ENCODE data around the gene MYL10. TPM values are rescaled to one million over a fixed set of nuclear protein-coding genes. Genes with fewer than 3 reads are reported as not detected.

The MYL10 gene
- total and polyA plus RNA-seq, 2 of the 8 experiments (the other 6 are each of a cell fraction or from before 2014, with no cell fraction given): 0.18 TPM; not detected in 1

DNA sequence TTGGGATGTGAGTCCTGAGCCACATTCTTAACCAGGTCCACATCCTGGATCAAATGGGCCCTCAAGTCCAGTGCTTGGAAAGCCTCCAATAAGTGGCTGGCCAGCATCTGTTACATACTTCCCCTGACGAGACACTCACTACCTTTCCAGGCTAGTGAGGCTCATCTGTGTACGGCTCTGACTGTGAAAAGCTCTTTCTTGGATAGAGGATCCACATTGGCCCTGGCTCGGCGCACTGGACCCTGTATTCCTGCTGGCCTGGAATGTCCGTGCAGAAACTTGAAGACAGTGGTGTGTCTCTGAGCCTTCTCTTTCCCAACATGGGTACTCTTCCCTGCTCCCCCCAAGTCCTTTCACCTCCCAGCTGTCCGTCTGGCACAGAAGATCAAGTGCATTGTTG, 35.5 kb downstream of the MYL10 start:
- H3K36me3 ChIP-seq (ENCODE audit: control insufficient read depth in 2 of 4, insufficient read depth in 4 of 4, low read length in 3 of 4): no peaks in the 10 kb centered on the region
- H3K23me2 ChIP-seq (ENCODE audit: low read depth, low read length): peaks cover 5% of the 10 kb centered on the region; the same call in 1 of the 2 replicates
- no peak overlapping the region for H3K27ac ChIP-seq (ENCODE audit: low read depth, low read length)
- TF ChIP-seq CTBP2 (IDR thresholded peaks at IDR 0.05; ENCODE audit: borderline replicate concordance, insufficient read depth, insufficient read length, low read length) (no peak), POLR2A (IDR thresholded peaks at IDR 0.05; ENCODE audit: control extremely low read depth in 1 of 2, low read depth in 2 of 2, low read length in 2 of 2) (no peak)
- TF ChIP-seq, protein P1, sequence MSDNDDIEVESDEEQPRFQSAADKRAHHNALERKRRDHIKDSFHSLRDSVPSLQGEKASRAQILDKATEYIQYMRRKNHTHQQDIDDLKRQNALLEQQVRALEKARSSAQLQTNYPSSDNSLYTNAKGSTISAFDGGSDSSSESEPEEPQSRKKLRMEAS (IDR thresholded peaks at IDR 0.05): no peak
- no peak overlapping the region for H2BK20ac ChIP-seq (ENCODE audit: low read length)
- H2BK15ac ChIP-seq (ENCODE audit: low read length): no peak overlapping the region
- peaks cover 0 to 5% of the 10 kb centered on the region in 2 experiments for H4K20me1 ChIP-seq (replicated peaks in 1 of 2; ENCODE audit: control insufficient read depth in 1 of 2, insufficient read depth in 2 of 2, low read length in 2 of 2)
- no peak overlapping the region for H3K18ac ChIP-seq (ENCODE audit: extremely low read depth, low read length)
- no peak overlapping the region for H3K56ac ChIP-seq (replicated peaks; ENCODE audit: insufficient read length, low read depth, low read length)
- no peak overlapping the region for H2BK12ac ChIP-seq (ENCODE audit: low read depth, low read length)
- H3K4me3 ChIP-seq (ENCODE audit: extremely low read depth in 1 of 4, insufficient read depth in 2 of 4, low read depth in 3 of 4, low read length in 4 of 4): no peak overlapping the region
- no peak overlapping the region for H2BK5ac ChIP-seq (ENCODE audit: low read depth, low read length)
- no peak overlapping the region for H3K4ac ChIP-seq (replicated peaks; ENCODE audit: insufficient read length, low read depth, low read length)
- no peaks in the 10 kb centered on the region for H3K27me3 ChIP-seq (replicated peaks in 1 of 4; ENCODE audit: control insufficient read depth in 3 of 4, extremely low read depth in 1 of 4, insufficient read depth in 3 of 4, low read length in 3 of 4)
- no peak overlapping the region for H2BK120ac ChIP-seq (replicated peaks; ENCODE audit: low read depth, low read length)
- H3K9ac ChIP-seq (replicated peaks in 1 of 4; ENCODE audit: extremely low read depth in 1 of 4, low read depth in 3 of 4, low read length in 3 of 4): no peak overlapping the region
- no peak for DNase-seq (ENCODE audit: low read depth in 1 of 2, low spot score in 2 of 2)
- peaks cover 0 to 2% (median 0%) of the 10 kb centered on the region in 4 experiments; a peak in 2 of 7 replicates for H3K4me1 ChIP-seq (replicated peaks in 1 of 4; ENCODE audit: control insufficient read depth in 3 of 4, insufficient read depth in 4 of 4, low read length in 3 of 4)
- no peak overlapping the region for H4K5ac ChIP-seq (ENCODE audit: insufficient read length, low read depth, low read length)
- no peak for FAIRE-seq
- no peaks in the 10 kb centered on the region for H3K9me3 ChIP-seq (ENCODE audit: insufficient read depth in 2 of 2, low read depth in 1 of 2, low read length in 1 of 2)
- H4K8ac ChIP-seq (ENCODE audit: extremely low read depth, insufficient read depth, low read length): no peak overlapping the region
- H4K91ac ChIP-seq (replicated peaks; ENCODE audit: insufficient read length, low read length): no peak overlapping the region
- POLR2A ChIA-PET (ENCODE audit: partially characterized antibody): no interaction called here
- 91% methylated on average over 6 of the region's 6 CpGs; no CpG with 5 or more reads in 1 of the 2 experiments for WGBS, 2 experiments (ENCODE audit: extremely low coverage in 1 of 2, insufficient coverage in 1 of 2, insufficient read length in 1 of 2, insufficient replicate concordance in 2 of 2, low coverage in 1 of 2, low lambda C conversion rate in 2 of 2, missing lambda C conversion rate in 1 of 2)
- no peak overlapping the region for H2AK5ac ChIP-seq (ENCODE audit: low read depth, low read length)
- H3K23ac ChIP-seq (ENCODE audit: insufficient read length): no peak overlapping the region
- no peak overlapping the region for H3K4me2 ChIP-seq (ENCODE audit: insufficient read depth in 1 of 2, low read depth in 2 of 2, low read length in 2 of 2)
- no peaks in the 10 kb centered on the region for H3K79me1 ChIP-seq (ENCODE audit: low read depth, low read length)
- H3K14ac ChIP-seq (ENCODE audit: insufficient read length): no peak overlapping the region
- no peaks in the 10 kb centered on the region for H3K79me2 ChIP-seq (ENCODE audit: control insufficient read depth in 1 of 2, insufficient read depth in 2 of 2, low read length in 2 of 2)
- no peak overlapping the region for H2AFZ ChIP-seq (ENCODE audit: low read length)
- CTCF ChIA-PET (ENCODE audit: partially characterized antibody): interaction anchor here (1.0 to 1.2 kb wide), 4 partner anchors 12 to 108 kb away, joined by 3 to 4 read pairs (median 3); no protein-coding TSS in a partner anchor
